Measurements from ENCODE around the gene MEIKIN. TPM values are rescaled to one million over a fixed set of nuclear protein-coding genes. Genes with fewer than 3 reads are reported as not detected.
"Not testable (repeated sequence)": the region's sequence is repeated elsewhere in the genome, so short reads cannot be mapped to it uniquely, and the experiment has no call there.

The MEIKIN gene
- total RNA-seq, 1 donor = not detected

DNA sequence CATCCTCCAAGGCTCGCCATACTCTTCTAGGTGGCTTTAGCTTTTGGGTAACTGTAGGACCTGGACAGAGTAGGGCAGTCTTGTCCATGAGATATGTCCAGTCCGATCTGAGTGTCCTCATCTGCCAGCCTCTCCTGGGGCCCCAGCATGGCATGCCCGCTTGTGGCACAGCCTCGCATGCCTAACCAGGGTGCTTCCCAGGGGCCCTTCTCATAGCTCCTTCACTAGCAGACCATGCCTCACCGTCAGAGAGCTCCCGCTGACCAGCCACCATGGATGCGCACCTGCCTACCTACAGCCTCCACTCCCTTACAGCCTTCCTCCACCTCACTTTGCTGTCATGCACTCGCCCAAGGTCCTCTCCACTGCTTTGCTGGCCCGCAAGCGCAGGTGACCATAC is 88.1 kb downstream of the MEIKIN start:
- no peak overlapping the region for H3K4me3 ChIP-seq (ENCODE audit: low read depth, low read length)
- DNase-seq (ENCODE audit: low read depth) = no peak
- TF ChIP-seq, protein P1, sequence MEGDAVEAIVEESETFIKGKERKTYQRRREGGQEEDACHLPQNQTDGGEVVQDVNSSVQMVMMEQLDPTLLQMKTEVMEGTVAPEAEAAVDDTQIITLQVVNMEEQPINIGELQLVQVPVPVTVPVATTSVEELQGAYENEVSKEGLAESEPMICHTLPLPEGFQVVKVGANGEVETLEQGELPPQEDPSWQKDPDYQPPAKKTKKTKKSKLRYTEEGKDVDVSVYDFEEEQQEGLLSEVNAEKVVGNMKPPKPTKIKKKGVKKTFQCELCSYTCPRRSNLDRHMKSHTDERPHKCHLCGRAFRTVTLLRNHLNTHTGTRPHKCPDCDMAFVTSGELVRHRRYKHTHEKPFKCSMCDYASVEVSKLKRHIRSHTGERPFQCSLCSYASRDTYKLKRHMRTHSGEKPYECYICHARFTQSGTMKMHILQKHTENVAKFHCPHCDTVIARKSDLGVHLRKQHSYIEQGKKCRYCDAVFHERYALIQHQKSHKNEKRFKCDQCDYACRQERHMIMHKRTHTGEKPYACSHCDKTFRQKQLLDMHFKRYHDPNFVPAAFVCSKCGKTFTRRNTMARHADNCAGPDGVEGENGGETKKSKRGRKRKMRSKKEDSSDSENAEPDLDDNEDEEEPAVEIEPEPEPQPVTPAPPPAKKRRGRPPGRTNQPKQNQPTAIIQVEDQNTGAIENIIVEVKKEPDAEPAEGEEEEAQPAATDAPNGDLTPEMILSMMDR (IDR thresholded peaks at IDR 0.05; ENCODE audit: insufficient read depth, low read length) = no peak

GRCh38 chr5:131855452-131855851 is 90.0 kb downstream of the MEIKIN start:
- H3K4me3 ChIP-seq (ENCODE audit: low read depth, low read length) = no peak overlapping the region
- TF ChIP-seq, protein P1 (IDR thresholded peaks at IDR 0.05; ENCODE audit: insufficient read depth, low read length) = no peak
- DNase-seq (ENCODE audit: low read depth) = no peak

GRCh38 chr5:131854134-131854533 is 91.3 kb downstream of the MEIKIN start:
- no peak overlapping the region for H3K4me3 ChIP-seq (ENCODE audit: low read depth, low read length)
- DNase-seq (ENCODE audit: low read depth) = peak; percentile 5
- TF ChIP-seq, protein P1 (IDR thresholded peaks at IDR 0.05; ENCODE audit: insufficient read depth, low read length) = no peak

DNA sequence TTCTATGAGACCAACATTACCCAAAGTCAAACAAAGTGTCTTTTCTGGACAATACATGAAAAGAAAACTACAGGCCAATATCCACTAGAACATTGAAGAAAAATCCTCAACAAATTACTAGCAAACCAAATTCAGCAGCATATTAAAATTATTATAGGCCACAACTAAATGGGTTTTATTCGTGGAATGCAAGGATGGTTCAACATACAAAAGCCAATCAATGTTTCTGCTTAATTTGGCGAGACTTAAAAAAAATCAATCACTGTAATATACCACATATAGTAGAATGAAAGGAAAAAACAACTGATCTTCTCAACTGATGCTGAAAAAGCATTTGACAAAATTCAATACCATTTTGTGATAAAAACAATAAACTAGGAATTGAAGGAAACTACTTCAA is 96.8 kb downstream of the MEIKIN start:
- no peak overlapping the region for H3K4me3 ChIP-seq (ENCODE audit: low read depth, low read length)
- no peak for DNase-seq (ENCODE audit: low read depth)
- TF ChIP-seq, protein P1 (IDR thresholded peaks at IDR 0.05; ENCODE audit: insufficient read depth, low read length) = no peak

GRCh38 chr5:131846536-131846935 is 98.9 kb downstream of the MEIKIN start:
- no peak for DNase-seq (ENCODE audit: low read depth)
- H3K4me3 ChIP-seq (ENCODE audit: low read depth, low read length) = no peak overlapping the region
- TF ChIP-seq, protein P1 (IDR thresholded peaks at IDR 0.05; ENCODE audit: insufficient read depth, low read length) = no peak

GRCh38 chr5:131845828-131846227 is 99.6 kb downstream of the MEIKIN start:
- no peak overlapping the region for H3K4me3 ChIP-seq (ENCODE audit: low read depth, low read length)
- TF ChIP-seq, protein P1 (IDR thresholded peaks at IDR 0.05; ENCODE audit: insufficient read depth, low read length) = no peak
- no peak for DNase-seq (ENCODE audit: low read depth)

DNA sequence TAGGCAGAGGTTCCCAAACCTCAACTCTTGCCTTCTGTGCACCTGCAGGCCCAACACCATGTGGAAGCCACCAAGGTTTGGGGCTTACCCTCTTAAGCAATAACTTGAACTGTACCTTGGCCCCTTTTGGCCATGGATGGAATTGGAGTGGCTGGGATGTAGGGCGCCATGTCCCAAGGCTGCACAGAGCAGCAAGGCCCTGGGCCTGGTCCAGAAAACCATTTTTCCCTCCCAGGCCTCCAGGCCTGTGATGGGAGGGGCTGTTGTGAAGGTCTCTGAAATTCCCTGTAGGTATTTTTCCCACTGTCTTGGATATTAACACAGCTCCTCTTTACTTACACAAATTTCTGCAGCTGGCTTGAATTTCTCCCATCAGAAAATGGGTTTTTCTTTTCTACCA is 102.5 kb downstream of the MEIKIN start:
- not testable (repeated sequence) for H3K4me3 ChIP-seq (ENCODE audit: low read depth, low read length); DNase-seq (ENCODE audit: low read depth)

DNA sequence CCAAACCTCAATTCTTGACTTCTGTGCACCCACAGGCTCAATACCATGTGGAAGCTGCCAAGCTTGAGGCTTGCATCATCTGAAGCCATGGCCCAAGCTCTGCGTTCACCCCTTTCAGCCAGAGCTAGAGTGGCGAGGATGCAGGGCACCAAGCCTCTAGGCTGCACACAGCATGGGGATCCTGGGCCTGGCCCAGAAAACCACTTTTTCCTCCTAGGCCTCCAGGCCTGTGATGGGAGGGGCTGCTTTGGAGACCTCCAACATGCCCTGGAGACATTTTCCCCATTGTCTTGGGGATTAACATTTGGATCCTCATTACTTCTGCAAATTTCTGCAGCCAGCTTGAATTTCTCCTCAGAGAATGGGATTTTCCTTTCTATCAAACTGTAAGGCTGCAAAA is 112.8 kb downstream of the MEIKIN start:
- not testable (repeated sequence) for H3K4me3 ChIP-seq (ENCODE audit: low read depth, low read length); DNase-seq (ENCODE audit: low read depth)
